HG03378 (cell line): Measurements from ENCODE around the gene MED20.
A peak's percentile ranks its signal among the peaks of the same experiment; 100 is the strongest.

Experiments used
- ATAC-seq: cut with Tn5 transposase; IDR thresholded peaks from one replicate; pipeline ENCODE4 v1.9.1; 2021; ENCODE audit warnings: mild to moderate bottlenecking, moderate library complexity; ENCODE audit not compliant: unreplicated experiment

MED20 gene

GRCh38 chr6:41914869-41915530 lies 5.9 kb downstream of the MED20 start:
- ATAC-seq: no peak

- ATAC-seq: no peak
Observed at GRCh38 chr6:41914343-41914742, 6.6 kb downstream of the MED20 start.

- ATAC-seq: no peak
Observed at GRCh38 chr6:41909727-41910126, 11.2 kb downstream of the MED20 start.

GRCh38 chr6:41901882-41902519 lies 18.9 kb downstream of the MED20 start:
- no peak for ATAC-seq

GRCh38 chr6:41900861-41901260 lies 20.1 kb downstream of the MED20 start:
- ATAC-seq: no peak

GRCh38 chr6:41896281-41896680 lies 24.7 kb downstream of the MED20 start:
- ATAC-seq: no peak

- ATAC-seq: peak; percentile 77
Observed at GRCh38 chr6:41895300-41896233, 25.4 kb downstream of the MED20 start, which contains the start of gene USP49. USP49 (minus strand) TSS chr6:41895375; CDS start chr6:41806983, 88,392 bp downstream.

- peak; percentile 22 for ATAC-seq
Observed at GRCh38 chr6:41894366-41895299, 26.3 kb downstream of the MED20 start.

- ATAC-seq: no peak
Observed at GRCh38 chr6:41892921-41893564, 27.9 kb downstream of the MED20 start.

GRCh38 chr6:41887331-41887751 lies 33.6 kb downstream of the MED20 start:
- no peak for ATAC-seq

- ATAC-seq: no peak
Observed at GRCh38 chr6:41885930-41886329, 35.0 kb downstream of the MED20 start.

GRCh38 chr6:41884957-41885356 lies 36.0 kb downstream of the MED20 start:
- ATAC-seq: no peak

GRCh38 chr6:41881506-41881905 lies 39.4 kb downstream of the MED20 start:
- ATAC-seq: no peak

GRCh38 chr6:41878961-41879405 lies 42.0 kb downstream of the MED20 start:
- no peak for ATAC-seq

GRCh38 chr6:41878246-41878645 lies 42.7 kb downstream of the MED20 start:
- no peak for ATAC-seq

- no peak for ATAC-seq
Observed at GRCh38 chr6:41877051-41877680, 43.8 kb downstream of the MED20 start.

GRCh38 chr6:41874741-41875140 lies 46.2 kb downstream of the MED20 start:
- ATAC-seq: no peak

GRCh38 chr6:41872147-41872546 lies 48.8 kb downstream of the MED20 start:
- no peak for ATAC-seq

- ATAC-seq: no peak
Observed at GRCh38 chr6:41871691-41872090, 49.2 kb downstream of the MED20 start.
